AG09309 (cell line): ENCODE results near the gene GSK3B.

Experiments
- DNase-seq: peaks from one replicate; pipeline ENCODE4 v3.0.0-alpha.2; 2010; ENCODE audit warnings: low read depth
- H3K4me3 ChIP-seq: 2 replicates; pipeline ENCODE4 v1.5.1; 2011; ENCODE audit warnings: mild to moderate bottlenecking, low read depth, low read length, moderate library complexity; ENCODE audit not compliant: control insufficient read depth
- CTCF ChIP-seq: IDR thresholded peaks from 2 replicates; pipeline ENCODE4 v1.5.1; 2011; ENCODE audit warnings: mild to moderate bottlenecking, low read depth, low read length, inconsistent platforms; ENCODE audit not compliant: insufficient read depth, control insufficient read depth; ENCODE audit errors: missing control alignments

GSK3B gene

GRCh38 chr3:119934249-119934648, 160.0 kb downstream of the GSK3B start:
- DNase-seq: no peak
- H3K4me3 ChIP-seq: no peak overlapping the region
- TF ChIP-seq CTCF: no peak

GRCh38 chr3:119933207-119933606, 161.0 kb downstream of the GSK3B start:
- no peak for DNase-seq
- no peak overlapping the region for H3K4me3 ChIP-seq
- no peak for TF ChIP-seq CTCF

- no peak for TF ChIP-seq CTCF
- no peak overlapping the region for H3K4me3 ChIP-seq
- DNase-seq: no peak
Measured at GRCh38 chr3:119930286-119930685, 164.0 kb downstream of the GSK3B start.

GRCh38 chr3:119927190-119927589, 167.1 kb downstream of the GSK3B start:
- no peak for DNase-seq
- H3K4me3 ChIP-seq: no peak overlapping the region
- no peak for TF ChIP-seq CTCF

- DNase-seq: no peak
- H3K4me3 ChIP-seq: no peak overlapping the region
- no peak for TF ChIP-seq CTCF
Measured at GRCh38 chr3:119924111-119925094, 169.8 kb downstream of the GSK3B start.

GRCh38 chr3:119918992-119919933, 175.0 kb downstream of the GSK3B start:
- no peak for DNase-seq
- H3K4me3 ChIP-seq: no peak overlapping the region

More at GRCh38 chr3:119918992-119919933, 175.0 kb downstream of the GSK3B start:
- no peak for TF ChIP-seq CTCF
